Glomerular endothelial cell (primary cell): ENCODE measurements around the gene NEK5. TPM values are rescaled to one million over a fixed set of nuclear protein-coding genes. Genes with fewer than 3 reads are reported as not detected.
"Not testable (repeated sequence)": the region's sequence is repeated elsewhere in the genome, so short reads cannot be mapped to it uniquely, and the experiment has no call there.

Source experiments
- DNase-seq: peaks from one replicate; pipeline ENCODE4 v3.0.0-alpha.2; 2011; ENCODE audit warnings: low read depth, low spot score; ENCODE audit errors: extremely low read depth
- total RNA-seq: library from RNA; depleted of rRNA; stranded (reverse); fragments of >200 nt; gene quantifications from 2 replicates; pipeline ENCODE4 v1.2.3, GENCODE V29; 2015

Gene NEK5, protein sequence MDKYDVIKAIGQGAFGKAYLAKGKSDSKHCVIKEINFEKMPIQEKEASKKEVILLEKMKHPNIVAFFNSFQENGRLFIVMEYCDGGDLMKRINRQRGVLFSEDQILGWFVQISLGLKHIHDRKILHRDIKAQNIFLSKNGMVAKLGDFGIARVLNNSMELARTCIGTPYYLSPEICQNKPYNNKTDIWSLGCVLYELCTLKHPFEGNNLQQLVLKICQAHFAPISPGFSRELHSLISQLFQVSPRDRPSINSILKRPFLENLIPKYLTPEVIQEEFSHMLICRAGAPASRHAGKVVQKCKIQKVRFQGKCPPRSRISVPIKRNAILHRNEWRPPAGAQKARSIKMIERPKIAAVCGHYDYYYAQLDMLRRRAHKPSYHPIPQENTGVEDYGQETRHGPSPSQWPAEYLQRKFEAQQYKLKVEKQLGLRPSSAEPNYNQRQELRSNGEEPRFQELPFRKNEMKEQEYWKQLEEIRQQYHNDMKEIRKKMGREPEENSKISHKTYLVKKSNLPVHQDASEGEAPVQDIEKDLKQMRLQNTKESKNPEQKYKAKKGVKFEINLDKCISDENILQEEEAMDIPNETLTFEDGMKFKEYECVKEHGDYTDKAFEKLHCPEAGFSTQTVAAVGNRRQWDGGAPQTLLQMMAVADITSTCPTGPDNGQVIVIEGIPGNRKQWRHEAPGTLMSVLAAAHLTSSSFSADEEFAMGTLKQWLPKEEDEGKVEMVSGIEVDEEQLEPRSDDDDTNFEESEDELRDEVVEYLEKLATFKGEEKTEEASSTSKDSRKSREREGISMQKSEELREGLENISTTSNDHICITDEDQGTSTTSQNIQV
- total RNA-seq: 0.05 and 0.18 TPM in 2 replicates

DNA sequence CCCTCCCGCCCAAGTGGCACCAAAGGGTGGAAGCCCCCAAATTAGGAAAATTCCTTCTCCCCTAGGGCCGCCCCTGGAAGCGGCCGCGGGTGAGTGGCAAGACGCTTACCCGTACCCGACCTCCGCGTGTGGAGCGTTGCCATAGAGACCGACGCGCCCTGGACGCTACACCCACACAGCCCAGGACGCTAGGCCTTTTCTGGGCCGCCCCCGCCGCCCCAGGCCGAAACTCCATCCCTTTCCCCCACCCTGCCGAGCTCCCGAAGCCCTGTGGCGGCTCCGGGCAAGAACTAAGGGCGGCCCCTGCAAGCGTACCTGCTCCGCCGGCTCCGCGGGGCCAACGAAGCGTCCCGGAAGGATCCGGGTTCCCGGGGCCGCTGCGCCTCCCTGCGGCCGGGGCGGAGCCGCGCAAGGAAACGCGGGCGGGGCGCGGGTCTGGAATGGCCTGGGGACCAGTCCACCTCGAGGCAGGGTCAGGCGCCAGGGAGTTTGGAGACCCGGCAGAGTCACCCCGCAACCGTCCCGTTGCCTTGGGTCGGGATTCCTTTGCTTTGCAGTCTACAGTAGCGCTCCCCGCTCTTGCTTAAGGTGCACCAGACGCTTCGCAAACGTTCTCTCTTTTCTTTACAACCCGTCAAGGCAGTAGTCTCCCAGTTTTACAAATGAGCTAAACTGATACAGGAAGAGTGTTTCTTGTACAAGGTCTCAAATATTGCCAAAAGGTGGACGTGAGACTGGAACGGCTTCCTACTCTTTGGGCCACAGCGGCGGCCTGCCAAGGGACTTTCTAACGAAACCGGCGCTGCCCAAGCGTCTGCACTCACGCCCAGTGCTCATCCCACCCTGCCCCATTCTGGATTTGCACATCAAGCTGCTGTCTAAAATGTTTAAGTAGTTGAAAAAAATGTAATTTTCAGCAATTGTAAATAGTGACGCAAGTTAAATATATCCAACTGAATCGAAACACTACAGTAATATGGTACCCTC, at the start of gene NEK5:
Gene NEK5 (minus strand): TSS at position 360 of the 987 bp plus-strand sequence. CDS start 1,591 bp downstream, outside the sequence.
- DNase-seq: no peak

DNA sequence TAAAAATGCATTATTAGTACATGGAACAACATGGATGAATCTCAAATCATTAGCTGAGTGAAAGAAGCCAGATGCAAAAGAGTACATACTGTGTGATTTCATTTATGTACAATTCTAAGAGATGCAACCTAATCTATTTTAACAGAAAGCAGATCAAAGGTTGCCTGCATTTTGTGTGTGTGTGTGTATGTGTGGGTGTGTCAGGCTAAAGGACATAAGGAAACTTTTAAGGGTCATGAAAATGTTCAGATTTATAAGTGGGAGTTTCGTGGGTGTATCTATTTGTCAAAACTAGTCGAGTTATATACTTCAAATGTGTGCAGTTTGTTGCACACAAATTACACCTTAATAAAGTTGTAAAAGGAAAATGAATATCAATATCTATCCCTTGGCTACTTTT, 48.4 kb upstream of the NEK5 start:
- DNase-seq: no peak

DNA sequence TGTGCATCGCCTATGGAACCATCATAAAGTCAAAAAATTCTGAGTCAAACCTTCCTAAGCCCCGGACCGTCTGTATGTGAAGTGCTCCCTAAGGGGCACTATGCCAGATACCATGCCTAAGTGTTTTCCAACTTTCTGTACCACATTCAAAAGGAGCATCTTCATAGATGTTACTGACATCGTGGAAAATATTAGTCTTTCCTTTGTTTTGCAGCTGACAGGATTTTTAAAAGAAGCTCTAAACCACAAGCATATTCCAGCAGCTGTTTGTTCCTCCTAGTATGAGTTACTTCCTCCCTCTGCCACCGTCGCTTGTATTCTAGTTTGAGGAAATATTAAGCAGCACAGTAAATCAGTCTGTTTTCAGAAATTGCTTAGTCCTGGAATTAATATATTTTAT, 45.1 kb upstream of the NEK5 start:
- DNase-seq: not testable (repeated sequence)

DNA sequence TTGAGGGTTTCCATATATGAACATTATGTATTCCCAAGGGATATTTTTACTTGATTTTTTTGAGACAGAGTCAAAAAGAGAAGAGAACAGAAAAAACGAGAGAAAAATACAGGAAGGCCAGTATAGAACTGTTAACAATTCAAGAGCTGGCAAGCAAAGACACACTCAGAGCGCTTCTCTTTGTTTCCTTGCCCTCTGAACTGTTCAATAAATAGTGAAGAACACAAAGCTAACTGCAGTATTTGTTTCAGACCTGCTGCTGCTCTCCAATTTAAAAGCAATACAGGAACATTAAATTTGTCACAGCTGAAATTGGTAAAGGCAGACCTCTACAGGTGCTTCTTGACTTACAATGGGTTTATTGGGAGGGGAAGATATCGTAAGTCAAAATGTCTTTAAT, 44.5 kb upstream of the NEK5 start:
- no peak for DNase-seq

DNA sequence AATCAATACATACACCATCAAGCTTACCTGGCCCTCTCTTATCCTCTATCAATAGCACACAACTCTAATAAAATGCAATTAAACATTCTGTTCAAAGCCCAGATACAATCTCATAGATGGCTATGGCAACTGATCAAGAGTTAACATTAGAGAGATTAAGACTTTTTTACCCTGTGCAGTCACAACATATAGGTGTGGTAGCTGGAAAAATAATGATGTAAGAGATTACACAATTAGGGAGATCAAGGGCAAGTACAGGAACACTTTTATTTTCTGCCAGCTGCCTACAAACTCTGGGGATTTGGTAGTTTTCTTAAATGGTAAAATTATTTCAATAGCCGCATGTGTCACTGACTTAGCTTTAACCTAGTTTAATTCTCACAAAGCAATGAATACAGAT, 42.8 kb upstream of the NEK5 start:
- DNase-seq: not testable (repeated sequence)

DNA sequence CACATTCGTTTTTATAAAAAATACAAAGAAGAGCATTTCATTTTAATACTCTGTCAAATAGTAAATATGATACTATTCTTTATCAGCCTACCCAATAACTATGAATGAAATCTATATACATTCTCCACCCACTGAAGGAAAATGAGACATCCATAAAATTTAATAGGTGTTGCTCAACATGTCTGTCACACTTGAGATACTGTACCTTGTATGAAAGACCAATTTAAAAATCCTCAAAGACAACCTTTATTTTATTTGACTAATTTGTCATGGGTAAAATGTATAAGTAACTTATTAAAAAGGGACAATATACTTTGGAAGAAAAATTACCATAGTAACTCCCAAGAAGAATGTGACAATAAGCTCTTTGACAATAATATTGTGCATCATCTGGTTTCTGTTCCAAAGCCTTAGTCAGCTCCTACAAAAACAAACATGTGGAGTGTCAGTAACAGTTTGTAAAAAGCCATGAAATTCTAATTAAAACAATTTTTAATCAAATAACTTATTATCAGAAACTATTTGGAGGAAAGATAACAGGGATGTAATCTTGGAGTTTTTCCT, 42.0 kb upstream of the NEK5 start:
- not testable (repeated sequence) for DNase-seq

DNA sequence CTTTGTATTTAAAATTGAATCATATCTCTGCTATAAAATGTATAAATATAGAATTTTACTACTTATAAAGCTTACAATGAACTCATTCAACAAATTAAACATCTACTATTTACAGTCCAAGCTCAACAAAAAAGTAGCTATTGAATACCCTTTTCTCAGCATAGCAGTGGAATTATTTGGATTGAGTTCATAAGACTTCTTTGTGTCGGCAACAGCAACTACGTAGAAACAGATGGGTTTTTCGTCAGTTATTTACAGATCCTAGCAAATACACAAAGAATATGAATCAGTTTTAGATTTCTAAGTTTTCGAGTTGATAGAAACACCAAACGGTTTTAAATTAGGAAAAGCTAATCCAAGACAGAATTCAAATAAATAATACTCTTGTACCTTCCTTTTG, 41.0 kb upstream of the NEK5 start:
- DNase-seq: no peak

DNA sequence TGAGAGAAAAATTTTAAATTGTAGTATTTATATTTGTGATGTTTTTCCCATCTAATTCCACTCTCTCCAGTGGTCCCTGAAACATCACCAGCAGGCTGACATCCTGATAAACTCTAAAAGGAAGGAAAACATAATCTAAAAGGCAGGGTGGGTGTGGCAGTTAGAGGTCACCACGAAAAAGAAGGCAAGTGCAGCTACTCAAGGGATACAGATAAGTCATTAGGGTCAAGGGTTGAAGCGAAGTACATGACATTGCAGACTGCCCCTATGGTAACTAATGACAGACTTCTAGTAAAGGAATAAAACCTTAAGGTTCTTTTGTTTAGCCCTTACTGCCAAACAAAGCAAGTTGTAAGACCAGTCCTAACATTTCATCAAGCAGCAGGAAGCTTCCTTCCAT, 36.5 kb upstream of the NEK5 start:
- no peak for DNase-seq

DNA sequence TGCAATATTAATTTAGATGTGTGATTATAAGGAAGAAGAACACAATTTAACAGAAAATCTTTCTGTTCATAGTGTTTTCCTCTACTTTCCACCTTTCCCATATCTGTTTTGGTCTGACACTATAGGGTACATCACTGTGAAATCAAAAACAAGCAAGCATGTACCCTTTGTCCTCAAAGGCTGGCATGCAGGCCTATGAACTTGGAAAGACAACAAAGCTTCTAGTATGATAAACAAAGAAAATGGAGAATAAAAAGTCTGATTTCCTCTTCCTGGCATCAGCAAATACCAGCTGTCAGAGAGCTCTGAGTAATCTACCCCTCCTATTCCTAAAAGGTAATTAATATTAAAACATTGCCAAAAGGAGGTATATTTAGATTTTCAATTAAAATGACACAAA, 36.1 kb upstream of the NEK5 start:
- no peak for DNase-seq

DNA sequence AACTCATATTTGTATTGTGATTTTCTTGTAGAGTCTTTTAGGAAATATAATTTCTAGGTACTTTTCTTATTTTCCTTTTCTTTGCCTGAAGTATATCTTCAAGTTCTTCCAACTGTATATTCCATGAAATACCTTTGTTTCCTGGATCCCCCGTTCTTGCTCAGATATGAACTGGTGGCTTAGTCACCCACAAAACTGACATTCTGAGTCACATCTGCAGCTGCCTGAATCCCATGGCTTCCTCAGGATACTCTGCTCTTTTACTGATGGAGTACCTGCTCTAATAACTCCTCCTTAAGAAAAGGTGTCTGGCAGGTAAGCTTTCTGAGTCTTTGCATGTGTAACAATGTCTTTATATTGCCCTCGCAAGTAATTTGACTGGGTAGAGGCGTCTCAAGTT, 35.0 kb upstream of the NEK5 start:
- DNase-seq: not testable (repeated sequence)

DNA sequence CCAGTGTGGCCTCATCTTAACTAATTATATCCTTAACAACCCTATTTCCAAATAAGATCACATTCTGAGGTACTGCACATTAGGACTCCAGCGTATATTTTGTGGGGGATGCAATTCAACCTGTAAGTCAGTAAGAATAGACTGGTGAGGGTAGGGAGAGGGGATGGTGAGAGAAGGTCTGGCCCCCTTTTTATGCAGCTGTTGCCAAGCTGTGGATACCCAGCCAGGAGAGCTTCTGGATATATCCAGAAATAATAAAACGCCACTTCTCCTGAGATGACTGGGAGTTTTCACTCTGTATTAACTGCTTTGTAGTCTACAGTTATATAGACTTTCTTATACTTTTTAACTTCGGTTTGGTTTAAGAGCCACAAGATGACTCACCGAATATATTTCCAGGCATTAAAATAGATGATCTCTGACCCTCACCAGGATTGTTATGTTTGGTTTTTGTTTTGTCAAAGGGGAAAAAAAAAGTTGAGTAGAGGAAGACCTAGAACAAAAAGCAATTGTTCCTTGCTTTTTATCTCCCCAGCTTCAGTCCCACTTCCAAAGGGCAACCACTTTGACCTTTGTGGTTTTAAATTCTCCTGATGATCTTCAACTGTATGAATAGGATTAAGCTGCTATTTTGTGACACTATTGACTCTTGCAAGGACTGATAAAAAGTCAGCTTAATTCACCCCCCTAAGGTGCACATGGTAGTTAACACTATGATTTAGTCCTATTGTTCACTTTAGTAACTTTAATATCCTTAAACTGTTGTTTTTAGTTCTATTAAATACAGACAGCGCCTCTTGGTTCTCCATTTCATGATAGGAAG, 33.6 kb upstream of the NEK5 start:
- DNase-seq: peak; percentile 68

DNA sequence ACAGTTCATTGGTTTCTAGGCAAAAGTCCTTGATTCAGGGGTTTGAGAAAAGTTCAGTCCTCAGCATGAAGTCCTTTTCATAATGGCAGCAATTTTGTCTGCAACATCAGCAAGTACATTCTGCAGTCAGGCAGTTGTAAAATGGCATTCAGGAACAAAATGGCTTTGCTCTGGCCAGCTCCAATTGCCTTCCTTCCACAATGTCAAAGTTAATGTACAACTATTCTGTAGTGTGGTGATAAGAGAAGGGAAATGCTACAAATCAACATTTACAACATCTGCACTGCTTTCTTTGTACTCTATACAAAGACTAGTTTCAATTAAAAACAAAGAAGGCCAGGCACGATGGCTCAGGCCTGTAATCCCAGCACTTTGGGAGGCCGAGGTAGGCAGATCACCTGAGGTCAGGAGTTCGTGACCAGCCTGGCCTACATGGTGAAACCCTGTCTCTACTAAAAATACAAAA, 32.3 kb upstream of the NEK5 start:
- no peak for DNase-seq

DNA sequence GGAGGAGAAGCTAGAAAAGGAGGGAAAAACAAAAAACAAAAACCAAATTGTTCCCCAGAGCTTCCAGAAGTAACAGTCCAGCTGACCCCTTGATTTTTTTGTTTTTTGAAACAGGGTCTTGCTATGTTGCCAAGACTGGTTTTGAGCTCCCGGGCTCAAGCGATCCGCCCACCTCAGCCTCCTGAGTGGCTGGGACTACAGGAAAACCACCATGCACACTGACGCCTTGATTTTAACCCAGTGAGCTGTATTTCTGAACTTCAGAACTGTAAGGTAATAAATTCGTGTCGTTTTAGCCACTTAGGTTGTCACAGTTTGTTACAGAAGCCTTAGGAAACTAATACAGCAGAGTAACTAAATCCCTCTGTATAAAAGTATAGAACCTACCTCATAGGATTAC, 31.6 kb upstream of the NEK5 start:
- no peak for DNase-seq

DNA sequence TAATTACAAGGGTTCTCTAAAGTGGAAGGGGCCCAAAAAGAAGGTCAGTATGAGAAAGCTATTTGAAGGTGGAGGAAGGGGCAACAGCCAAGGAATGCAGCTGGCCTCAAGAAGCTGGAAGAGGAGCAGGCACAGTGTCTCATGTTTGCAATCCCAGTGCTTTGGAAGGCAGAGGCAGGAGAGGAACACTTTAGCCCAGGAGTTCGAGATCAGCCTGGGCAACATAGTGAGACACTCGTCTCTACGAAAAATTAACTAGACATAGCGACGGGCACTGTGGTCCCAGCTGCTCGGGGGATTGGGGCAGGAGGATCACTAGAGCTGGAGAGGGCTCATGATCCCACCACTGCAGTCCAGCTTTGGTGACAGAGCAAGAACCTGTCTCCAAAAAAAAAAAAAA, 31.2 kb upstream of the NEK5 start:
- no peak for DNase-seq

DNA sequence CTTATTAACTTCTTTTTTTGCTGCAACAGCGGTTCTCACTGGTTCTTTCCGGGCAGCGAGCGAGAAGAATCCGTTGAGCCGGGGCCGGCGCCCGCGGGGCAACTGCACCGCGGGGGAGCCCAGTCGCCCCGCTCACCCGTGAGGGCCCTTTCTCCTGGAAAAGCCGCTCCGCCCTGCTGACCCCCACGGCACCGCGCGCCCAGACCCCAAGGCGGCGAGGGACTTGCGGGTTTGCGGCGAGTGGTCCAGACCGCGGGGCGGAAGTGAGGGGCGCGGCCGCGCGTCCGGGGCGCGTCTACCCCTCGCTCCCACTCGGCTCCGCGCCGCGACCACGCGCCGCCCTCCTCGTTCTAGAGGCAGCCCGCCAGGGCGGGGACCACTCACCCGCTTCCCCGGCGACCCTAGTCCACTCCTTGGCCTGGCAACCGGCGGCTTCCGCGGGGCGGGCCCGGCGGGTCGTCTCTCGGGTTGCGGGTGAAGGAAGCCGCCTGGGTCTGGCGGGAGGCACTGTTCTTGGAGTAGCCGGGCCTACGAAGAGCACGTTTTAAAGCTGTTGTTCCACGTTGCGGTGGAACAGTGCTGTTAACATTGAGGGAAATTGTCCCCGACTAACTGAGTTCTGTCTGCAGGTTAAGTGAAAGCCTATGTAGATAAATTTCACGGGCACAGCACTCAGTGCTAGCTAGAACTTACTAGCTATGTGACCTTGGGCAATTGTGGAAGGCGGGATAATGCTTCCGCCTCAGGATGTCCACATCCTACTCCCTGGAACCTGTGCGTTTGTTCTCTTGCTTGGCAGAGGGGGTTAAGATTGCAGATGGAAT, 30.5 kb upstream of the NEK5 start, which contains the start of gene NEK3:
Gene NEK3 (minus strand): TSS at position 439 of the 824 bp plus-strand sequence. CDS start 3,406 bp downstream, outside the sequence.
- DNase-seq: no peak

DNA sequence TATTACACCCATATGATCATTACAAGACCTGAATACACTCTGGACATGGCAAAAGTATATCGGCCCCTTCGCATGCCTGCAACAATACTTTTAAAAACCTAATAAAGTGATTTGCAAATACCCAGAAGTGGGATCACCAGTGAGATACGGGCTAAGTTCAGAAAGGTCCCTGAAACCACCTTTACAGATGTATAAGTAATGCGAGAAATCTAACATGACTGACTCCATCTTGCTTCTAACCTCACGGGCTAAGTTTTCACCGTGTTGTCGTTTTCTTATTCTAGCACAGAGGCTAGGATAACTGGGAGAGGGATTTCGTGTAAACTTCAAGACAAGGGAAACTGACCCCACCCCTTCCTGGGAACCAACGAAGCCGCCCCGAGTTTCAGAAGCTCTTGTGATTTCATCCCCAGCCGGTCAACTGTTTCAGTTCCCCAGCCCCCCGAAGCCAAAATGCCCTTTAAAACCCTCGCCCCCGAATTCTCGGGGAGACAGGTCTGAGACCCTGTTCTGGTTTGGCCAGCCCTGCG, 29.8 kb upstream of the NEK5 start:
- no peak for DNase-seq

DNA sequence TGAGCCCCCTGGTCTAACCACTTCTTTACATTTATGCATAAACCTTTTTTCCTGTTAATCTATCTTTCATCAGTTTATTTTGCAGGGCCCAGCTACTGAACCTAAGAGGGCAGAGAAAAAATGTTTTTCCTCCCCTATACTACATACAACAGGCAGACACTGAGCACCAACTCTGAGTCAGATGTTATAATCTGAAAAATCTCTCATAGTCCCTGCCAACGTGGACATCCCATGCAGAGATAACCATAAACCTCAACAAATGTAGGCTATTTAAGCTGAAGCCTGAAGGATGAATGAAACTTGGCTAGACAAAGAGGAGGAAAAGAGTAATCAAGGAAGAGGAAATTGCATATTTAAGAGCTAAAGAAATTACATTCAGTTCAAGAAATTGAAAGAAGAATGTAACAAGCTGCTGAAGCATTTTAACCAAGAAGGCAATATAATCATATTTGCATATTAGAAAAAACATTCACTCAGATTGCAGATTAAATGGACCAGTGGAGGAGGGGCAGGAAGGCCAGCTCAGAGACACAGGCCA, 27.9 kb upstream of the NEK5 start:
- DNase-seq: no peak

DNA sequence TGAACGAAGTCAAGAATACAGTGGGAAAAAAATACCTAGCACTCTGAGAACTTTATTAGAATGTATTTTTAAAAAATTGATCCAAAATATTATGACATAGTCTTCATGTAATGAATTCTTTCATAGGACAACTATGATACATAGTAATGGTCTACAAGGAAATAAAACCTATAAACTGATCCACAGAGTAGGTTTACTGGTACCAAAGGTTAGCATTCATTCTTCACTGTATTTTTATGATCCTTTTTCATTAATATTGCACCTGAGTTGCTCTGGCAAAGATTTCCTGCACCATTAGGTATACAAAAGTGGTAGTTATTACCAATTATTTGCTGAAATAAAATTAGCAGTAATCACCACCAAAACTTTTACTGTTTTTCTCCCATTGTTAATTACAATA, 26.3 kb upstream of the NEK5 start:
- no peak for DNase-seq
